Activated CD4-positive, alpha-beta T cell treated with anti-CD3 and anti-CD28 coated beads, Interleukin-2, amount 50 U/mL, for 4 hours (primary cell): ENCODE measurements around the gene DCT.
"Not testable (repeated sequence)": the region's sequence is repeated elsewhere in the genome, so short reads cannot be mapped to it uniquely, and the experiment has no call there.

ENCODE experiments used
- DNase-seq, 2 experiments: peaks; one replicate each; pipeline ENCODE4 v3.0.0-alpha.2; 2020

DCT gene

GRCh38 chr13:94479616-94480015 lies at the start of gene DCT:
DCT (minus strand) TSS chr13:94479682; CDS start chr13:94479255, 427 bp downstream.
- DNase-seq: no peak

DNA sequence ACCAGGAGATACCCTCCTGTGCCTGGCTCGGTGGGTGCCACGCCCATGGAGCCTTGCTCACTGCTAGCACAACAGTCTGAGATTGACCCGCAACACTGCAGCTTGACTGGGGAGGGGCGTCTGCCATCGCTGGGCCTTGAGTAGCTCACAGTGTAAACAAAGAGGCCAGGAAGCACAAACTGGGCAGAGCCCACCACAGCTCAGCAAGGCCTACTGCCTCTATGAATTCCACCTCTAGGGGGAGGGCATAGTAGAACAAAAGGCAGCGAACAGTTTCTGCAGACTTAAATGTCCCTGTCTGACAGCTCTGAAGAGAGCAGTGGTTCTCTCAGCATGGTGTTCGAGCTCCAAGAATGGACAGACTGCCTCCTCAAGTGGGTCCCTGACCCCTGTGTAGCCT lies 47.5 kb upstream of the DCT start:
- not testable (repeated sequence) for DNase-seq

DNA sequence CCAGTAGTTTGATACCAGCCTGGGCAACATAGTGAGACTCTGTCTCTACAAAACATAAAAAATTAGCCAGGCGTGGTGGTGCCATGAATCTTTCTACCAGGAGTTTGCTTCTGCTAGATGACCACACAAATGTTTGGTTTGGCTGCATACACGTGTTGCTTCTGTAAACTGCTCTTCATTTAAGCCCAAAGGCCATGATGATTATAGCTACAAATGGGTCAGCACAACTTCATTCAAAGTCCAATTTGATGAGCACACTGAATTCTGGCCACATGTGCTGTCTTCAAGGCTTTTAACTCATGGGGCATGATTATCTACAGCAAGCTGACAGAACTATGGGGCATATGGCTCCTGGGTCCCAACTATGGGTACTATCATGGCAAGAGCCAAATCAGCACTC lies 46.3 kb upstream of the DCT start:
- DNase-seq: no peak

GRCh38 chr13:94524407-94524806 lies 44.9 kb upstream of the DCT start:
- no peak for DNase-seq

DNA sequence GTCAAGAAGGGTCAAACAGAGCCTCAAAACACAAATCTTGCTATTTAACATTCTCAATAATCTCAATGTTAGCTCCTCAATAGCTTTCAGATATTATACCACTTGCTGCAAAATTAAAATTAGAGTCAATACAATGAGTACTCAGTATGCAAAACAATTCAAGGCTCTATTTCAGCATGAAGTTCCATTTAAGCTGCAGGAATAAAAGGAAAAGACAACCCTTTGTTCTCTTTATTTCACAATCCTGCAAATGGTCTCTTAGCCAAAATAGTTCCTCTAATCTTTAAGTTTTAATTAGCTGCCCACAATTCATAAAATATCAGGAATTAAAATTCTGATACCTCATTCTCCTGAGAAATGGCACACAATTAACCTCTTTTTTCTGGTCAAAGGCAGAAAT lies 40.5 kb upstream of the DCT start:
- no peak for DNase-seq

GRCh38 chr13:94516456-94516855 lies 37.0 kb upstream of the DCT start:
- no peak for DNase-seq

- DNase-seq: no peak
These were observed 36.4 kb upstream of the DCT start for GRCh38 chr13:94515911-94516310.

- DNase-seq: no peak
These were observed 35.9 kb upstream of the DCT start for GRCh38 chr13:94515374-94515773.

GRCh38 chr13:94513026-94513425 lies 33.5 kb upstream of the DCT start:
- DNase-seq: no peak

DNA sequence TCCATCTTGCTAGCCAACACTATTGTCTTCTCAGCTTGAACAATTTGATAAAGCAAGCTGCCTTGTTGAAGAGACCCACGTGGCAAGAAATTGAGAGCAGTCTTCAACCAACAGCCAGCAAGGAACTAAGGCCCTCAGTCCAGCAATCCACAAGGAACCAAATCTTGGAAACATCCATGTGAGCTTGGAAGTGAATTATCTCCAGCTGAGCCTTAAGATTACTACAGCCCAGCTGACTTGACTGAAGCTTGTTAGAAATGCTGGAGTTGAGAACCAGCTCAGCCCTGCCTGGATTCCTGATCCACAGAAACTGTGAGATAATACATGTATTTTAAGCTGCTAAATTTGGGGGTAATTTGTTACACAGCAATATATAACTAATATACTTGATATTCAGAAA lies 26.2 kb upstream of the DCT start:
- DNase-seq: no peak

GRCh38 chr13:94503851-94504250 lies 24.4 kb upstream of the DCT start:
- DNase-seq: no peak

GRCh38 chr13:94498831-94499230 lies 19.3 kb upstream of the DCT start:
- not testable (repeated sequence) for DNase-seq

DNA sequence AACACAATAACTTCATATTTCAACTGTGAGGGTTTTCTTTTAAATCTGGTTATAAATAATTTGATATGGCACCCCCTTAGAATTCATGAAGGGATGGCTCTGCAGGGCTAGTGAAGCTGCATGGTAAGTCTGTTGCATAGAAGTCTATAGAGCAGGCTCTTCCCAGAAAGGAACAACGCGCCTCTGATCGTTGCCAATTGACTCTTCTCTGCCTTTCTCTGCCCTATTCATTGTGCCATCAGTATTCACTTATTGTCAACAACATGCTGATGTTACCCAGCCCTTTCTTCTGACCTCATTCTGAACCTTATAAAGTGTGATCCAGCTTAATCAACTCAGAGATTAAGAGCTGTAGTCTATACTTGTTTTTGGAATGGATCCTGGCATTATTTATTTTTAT lies 16.3 kb upstream of the DCT start:
- DNase-seq: no peak

- DNase-seq: no peak
These were observed 14.5 kb upstream of the DCT start for GRCh38 chr13:94494026-94494425.

- no peak for DNase-seq
These were observed 7.6 kb upstream of the DCT start for GRCh38 chr13:94487043-94487442.

DNA sequence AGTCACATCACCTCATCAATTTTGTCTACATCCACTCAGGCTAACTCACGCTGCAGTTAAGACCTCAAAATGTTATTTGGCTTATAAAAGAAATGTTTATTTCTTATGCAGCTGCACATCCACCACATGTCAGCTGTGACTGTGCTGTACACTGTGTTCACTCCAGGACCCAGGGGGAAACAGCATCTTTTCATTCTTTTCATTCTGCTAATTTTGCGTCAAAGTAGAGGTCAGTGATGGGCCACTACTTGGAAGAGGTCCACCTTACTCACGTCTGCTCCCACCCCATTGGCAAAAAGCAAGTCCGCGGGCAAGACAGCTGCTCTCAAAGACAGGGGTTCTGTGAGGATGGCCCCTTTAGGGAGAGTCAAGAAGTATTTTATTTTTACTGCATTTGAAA lies 4.5 kb upstream of the DCT start:
- DNase-seq: no peak

- no peak for DNase-seq
These were observed 2.5 kb upstream of the DCT start for GRCh38 chr13:94481941-94482340.

DNA sequence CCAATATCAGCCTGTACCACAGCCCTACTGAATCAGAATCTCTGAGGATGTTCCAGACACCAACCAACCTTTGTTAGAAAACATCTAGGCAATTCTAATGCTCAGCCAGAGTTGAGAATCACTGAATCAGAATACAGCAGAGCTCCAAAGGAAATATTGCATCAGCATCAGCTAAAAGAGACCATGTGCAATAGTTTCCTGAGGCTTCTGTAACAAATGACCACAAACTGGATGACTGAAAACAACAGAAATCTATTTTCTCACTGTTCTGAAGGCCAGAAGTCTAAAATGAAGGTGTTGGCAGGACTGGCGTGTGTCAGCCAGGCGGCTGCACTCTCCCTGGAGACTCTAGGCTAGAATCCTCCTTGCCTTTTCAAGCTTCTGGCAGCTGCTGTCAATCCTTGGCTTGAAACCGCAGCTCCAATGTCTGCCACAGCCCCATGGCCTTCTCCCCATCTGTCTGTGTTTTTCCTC lies 1.2 kb upstream of the DCT start:
- no peak for DNase-seq

GRCh38 chr13:94478913-94479312 lies 569 bp downstream of the DCT start:
- no peak for DNase-seq

DNA sequence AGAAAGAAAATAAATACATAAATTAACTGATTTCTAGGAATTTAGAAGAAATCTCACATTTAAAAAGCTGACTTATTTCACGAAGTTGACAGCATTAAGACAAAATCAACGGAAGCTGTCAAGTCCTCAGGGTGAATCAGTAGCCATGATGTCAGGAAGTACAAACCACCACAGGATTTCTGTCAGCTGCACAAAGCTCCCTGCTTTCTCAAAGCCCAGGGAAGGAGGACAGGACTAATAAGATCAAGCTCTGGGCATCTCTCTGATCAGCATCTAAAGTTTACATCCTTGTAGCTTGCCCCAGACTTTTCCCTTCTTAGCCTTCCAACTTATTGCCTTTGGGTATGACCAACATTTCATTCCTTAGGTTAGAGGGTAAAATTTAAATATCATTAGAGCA lies 9.4 kb downstream of the DCT start:
- no peak for DNase-seq

- DNase-seq: peak; percentile 17 to 31
These were observed 14.7 kb downstream of the DCT start for GRCh38 chr13:94464771-94465170.

- DNase-seq: no peak
These were observed 16.8 kb downstream of the DCT start for GRCh38 chr13:94462670-94463069.

DNA sequence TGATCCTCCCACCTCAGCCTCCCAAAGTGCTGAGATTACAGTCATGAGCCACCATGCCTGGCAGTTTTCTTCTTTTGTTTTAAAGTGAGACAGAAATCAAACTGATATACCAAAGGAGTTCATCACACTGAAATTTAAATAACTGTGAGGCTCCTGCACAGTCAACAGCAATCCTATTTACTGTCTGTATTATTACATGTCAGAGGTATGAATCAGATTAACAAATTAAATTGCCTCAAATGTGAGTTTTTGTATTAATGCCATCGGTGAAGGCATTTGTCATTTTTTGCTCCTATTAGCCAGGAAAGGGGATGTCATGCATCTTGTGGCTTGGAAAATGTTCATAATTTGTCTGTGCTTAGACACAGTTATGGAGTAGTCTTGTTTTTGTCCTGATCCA lies 20.4 kb downstream of the DCT start:
- DNase-seq: no peak

- no peak for DNase-seq
These were observed 24.1 kb downstream of the DCT start for GRCh38 chr13:94455414-94455813.

DNA sequence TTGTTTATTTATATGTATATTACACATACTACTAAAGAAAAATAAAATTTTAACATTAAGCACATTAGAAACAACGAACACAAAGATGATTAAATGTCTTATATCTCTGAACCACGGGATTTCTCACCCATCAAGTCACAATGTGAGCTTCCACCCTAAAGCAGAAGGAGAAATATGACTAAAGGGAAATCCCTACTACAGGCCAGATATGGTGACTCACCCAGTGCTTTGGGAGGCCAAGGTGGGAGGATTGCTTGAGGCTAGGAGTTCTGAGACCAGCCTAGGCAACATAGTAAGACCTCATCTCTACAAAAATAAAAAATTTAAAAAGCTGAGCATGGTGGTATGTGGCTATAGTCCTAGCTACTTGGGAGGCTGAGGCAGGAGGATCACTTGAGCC lies 24.6 kb downstream of the DCT start:
- no peak for DNase-seq

- DNase-seq: no peak
These were observed 25.1 kb downstream of the DCT start for GRCh38 chr13:94454334-94454733.
